ENCODE measurements around the gene LDLRAD4. TPM values are rescaled to one million over a fixed set of nuclear protein-coding genes. Genes with fewer than 3 reads are reported as not detected.

LDLRAD4 gene
- total RNA-seq, 1 donor from 2014 or later: 1.4 TPM

- no peak for TF ChIP-seq CTCF (conservative IDR thresholded peaks at IDR 0.05)
- H3K27ac Mint-ChIP-seq (ENCODE audit: unreplicated experiment): no peak overlapping the region
- DNase-seq (ENCODE audit: low read depth, low spot score): no peak
- no peak overlapping the region for H3K4me3 Mint-ChIP-seq
- no peaks in the 10 kb centered on the region for H3K36me3 Mint-ChIP-seq (ENCODE audit: low read depth)
- peaks cover 33% of the 10 kb centered on the region for H3K27me3 Mint-ChIP-seq (ENCODE audit: low read depth)
- H3K4me1 Mint-ChIP-seq: peaks cover 15% of the 10 kb centered on the region
- no peaks in the 10 kb centered on the region for H3K9me3 Mint-ChIP-seq
Measured at GRCh38 chr18:13613099-13613498, 394.5 kb downstream of the LDLRAD4 start.

- TF ChIP-seq CTCF (conservative IDR thresholded peaks at IDR 0.05): no peak
- no peaks in the 10 kb centered on the region for H3K9me3 Mint-ChIP-seq
- no peaks in the 10 kb centered on the region for H3K36me3 Mint-ChIP-seq (ENCODE audit: low read depth)
- no peak for DNase-seq (ENCODE audit: low read depth, low spot score)
- H3K27ac Mint-ChIP-seq (ENCODE audit: unreplicated experiment): no peak overlapping the region
- H3K27me3 Mint-ChIP-seq (ENCODE audit: low read depth): peaks cover 33% of the 10 kb centered on the region
- H3K4me3 Mint-ChIP-seq: no peak overlapping the region
- peaks cover 21% of the 10 kb centered on the region for H3K4me1 Mint-ChIP-seq
Measured at GRCh38 chr18:13613591-13614501, 395.3 kb downstream of the LDLRAD4 start.

- DNase-seq (ENCODE audit: low read depth, low spot score): no peak
- Mint-ChIP-seq H3K27me3 (ENCODE audit: low read depth) (peaks cover 33% of the 10 kb centered on the region), H3K27ac (ENCODE audit: unreplicated experiment) (no peak overlapping the region), H3K36me3 (ENCODE audit: low read depth) (no peaks in the 10 kb centered on the region), H3K4me1 (peaks cover 24% of the 10 kb centered on the region), H3K4me3 (no peak overlapping the region), H3K9me3 (no peaks in the 10 kb centered on the region)
- no peak for TF ChIP-seq CTCF (conservative IDR thresholded peaks at IDR 0.05)
Measured at GRCh38 chr18:13614641-13615288, 396.2 kb downstream of the LDLRAD4 start.

- Mint-ChIP-seq H3K27ac (ENCODE audit: unreplicated experiment) (no peak overlapping the region), H3K36me3 (ENCODE audit: low read depth) (no peaks in the 10 kb centered on the region), H3K9me3 (no peaks in the 10 kb centered on the region), H3K4me1 (peaks cover 24% of the 10 kb centered on the region), H3K27me3 (ENCODE audit: low read depth) (peaks cover 33% of the 10 kb centered on the region), H3K4me3 (no peak overlapping the region)
- no peak for TF ChIP-seq CTCF (conservative IDR thresholded peaks at IDR 0.05)
- no peak for DNase-seq (ENCODE audit: low read depth, low spot score)
Measured at GRCh38 chr18:13615432-13615861, 396.9 kb downstream of the LDLRAD4 start.

GRCh38 chr18:13616041-13616440 lies 397.5 kb downstream of the LDLRAD4 start:
- TF ChIP-seq CTCF (conservative IDR thresholded peaks at IDR 0.05): no peak
- Mint-ChIP-seq H3K4me1 (peaks cover 20% of the 10 kb centered on the region), H3K9me3 (no peaks in the 10 kb centered on the region), H3K27ac (ENCODE audit: unreplicated experiment) (no peak overlapping the region), H3K4me3 (no peak overlapping the region), H3K27me3 (ENCODE audit: low read depth) (peaks cover 29% of the 10 kb centered on the region), H3K36me3 (ENCODE audit: low read depth) (no peaks in the 10 kb centered on the region)
- DNase-seq (ENCODE audit: low read depth, low spot score): no peak

Measured in neural crest cell (in vitro differentiated cells).